Panc1 (cell line): ENCODE data around the gene FIBCD1. TPM values are rescaled to one million over a fixed set of nuclear protein-coding genes. Genes with fewer than 3 reads are reported as not detected.

ENCODE experiments used
- ATAC-seq: fragments of 200-7000 bp; cut with Tn5 transposase; 2 replicates; pipeline ENCODE4 v1.9.1; 2020; ENCODE audit warnings: mild to moderate bottlenecking, moderate library complexity
- BruUV-seq: library from RNA; stranded (reverse); fragments of 400-500 nt; replicated peaks from 2 replicates; lab custom pipeline; 2021; lab: Mats Ljungman, UMichigan
- CTCF ChIA-PET: fragments of 300-600 bp; sonication (Branson Sonifier 250); formaldehyde crosslinking; loops from one replicate; lab custom pipeline; 2022; ENCODE audit warnings: antibody characterized with exemption; lab: Charles Lee
- POLR2A ChIA-PET: fragments of 300-600 bp; sonication (Branson Sonifier 250); formaldehyde crosslinking; loops from one replicate; lab custom pipeline; 2022; ENCODE audit warnings: antibody characterized with exemption; lab: Charles Lee
- DNase-seq: peaks from one replicate; pipeline ENCODE4 v3.0.0-alpha.2; 2010; ENCODE audit warnings: low read depth, low spot score
- H3K27ac ChIP-seq: 2 replicates; pipeline ENCODE4 v1.5.1; 2011; ENCODE audit warnings: mild to moderate bottlenecking, low read length, inconsistent platforms
- H3K27me3 ChIP-seq: fragments of 200-500 bp; sonication (Bioruptor generic); 2 replicates; pipeline ENCODE4 v1.6.0; 2014; ENCODE audit warnings: low read length, inconsistent platforms; ENCODE audit not compliant: control insufficient read depth, insufficient read depth
- H3K36me3 ChIP-seq: fragments of 200-500 bp; sonication (Bioruptor generic); 2 replicates; pipeline ENCODE4 v1.5.1; 2014; ENCODE audit warnings: inconsistent platforms, mild to moderate bottlenecking, low read length, moderate library complexity; ENCODE audit not compliant: control insufficient read depth, insufficient read depth
- H3K4me1 ChIP-seq: 2 replicates; pipeline ENCODE4 v1.5.1; 2011; ENCODE audit warnings: inconsistent platforms, mild to moderate bottlenecking, low read length, moderate library complexity; ENCODE audit not compliant: control insufficient read depth, insufficient read depth
- H3K4me3 ChIP-seq, 2 experiments: 2 replicates each; pipeline ENCODE4 v1.5.1; 2011 to 2012; ENCODE audit warnings: low read depth in 2 of 2, low read length in 2 of 2, mild to moderate bottlenecking in 2 of 2, inconsistent platforms in 1 of 2, moderate library complexity in 1 of 2
- H3K9me3 ChIP-seq: fragments of 200-500 bp; sonication (Bioruptor generic); 2 replicates; pipeline ENCODE4 v1.5.1; 2014; ENCODE audit warnings: low read depth, mild to moderate bottlenecking, inconsistent platforms, low read length, moderate library complexity; ENCODE audit not compliant: control insufficient read depth, insufficient read depth
- CTCF ChIP-seq: fragments of 450-650 bp; IDR thresholded peaks from 2 replicates; pipeline ENCODE4 v1.5.1; 2017; ENCODE audit warnings: mild to moderate bottlenecking
- POLR2AphosphoS5 ChIP-seq: IDR thresholded peaks from 2 replicates; pipeline ENCODE4 v1.6.1; 2012; ENCODE audit warnings: mild to moderate bottlenecking, low read depth, low read length, moderate library complexity
- SIN3A ChIP-seq: IDR thresholded peaks from 2 replicates; pipeline ENCODE4 v1.6.1; 2012; ENCODE audit warnings: low read depth, mild to moderate bottlenecking, low read length, moderate library complexity, borderline replicate concordance; ENCODE audit not compliant: insufficient read depth
- TCF7L2 ChIP-seq: IDR thresholded peaks from 2 replicates; pipeline ENCODE4 v1.6.1; 2011; ENCODE audit warnings: mild to moderate bottlenecking, low read depth, low read length, inconsistent platforms
- in situ Hi-C: cut with HindIII; loops from 2 replicates; pipeline ENCODE4 v1.10.0; 2016; ENCODE audit warnings: low sequenced_read_pairs, low pct_unique_long_range_greater_than_20kb
- intact Hi-C: fragments of 100-400 bp; cut with micrococcal nuclease; formaldehyde crosslinking; loops from one replicate; pipeline ENCODE4 v1.10.0; 2022; ENCODE audit not compliant: unreplicated experiment
- total RNA-seq: library from RNA; stranded (reverse); gene quantifications from one replicate; pipeline ENCODE4 v1.2.1, GENCODE V29; 2021; ENCODE audit not compliant: unreplicated experiment
- TF ChIP-seq, protein P1 (sequence below), 2 experiments: IDR thresholded peaks; 2 replicates each; pipeline ENCODE4 v1.6.1; 2011 to 2012; ENCODE audit warnings: low read depth in 2 of 2, control low read depth in 1 of 2, low read length in 1 of 2, mild to moderate bottlenecking in 1 of 2, moderate library complexity in 1 of 2; ENCODE audit not compliant: insufficient read depth in 1 of 2

The FIBCD1 gene
- total RNA-seq, 1 experiment from 2014 or later: 16.3 TPM

DNA sequence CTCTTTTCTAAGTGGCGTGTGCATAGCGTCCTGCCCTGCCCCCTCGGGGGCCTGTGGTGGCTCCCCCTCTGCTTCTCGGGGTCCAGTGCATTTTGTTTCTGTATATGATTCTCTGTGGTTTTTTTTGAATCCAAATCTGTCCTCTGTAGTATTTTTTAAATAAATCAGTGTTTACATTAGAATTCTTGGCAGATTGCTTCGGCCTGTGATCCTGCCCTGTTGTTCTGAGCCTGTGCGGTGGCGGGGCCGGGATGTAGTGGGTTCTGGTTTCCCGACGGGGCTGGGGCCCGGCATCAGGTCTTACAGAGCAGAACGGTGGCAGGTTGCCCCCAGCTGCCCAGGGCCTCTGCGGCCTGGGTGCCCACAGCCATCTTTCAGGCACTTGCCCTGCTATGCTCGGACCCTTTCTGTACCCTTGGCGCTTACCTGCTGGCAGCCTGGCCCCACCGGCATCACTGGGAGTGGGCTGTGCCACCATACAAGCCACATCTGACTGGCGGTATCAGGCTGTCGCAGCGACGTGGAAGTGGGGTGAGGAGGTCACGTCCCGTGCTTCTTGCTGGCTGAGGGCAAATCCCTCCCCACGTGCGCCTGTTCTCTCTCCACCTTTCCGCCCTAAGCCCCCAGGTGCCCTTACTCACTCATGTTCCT lies 51.4 kb downstream of the FIBCD1 start:
- ChIA-PET CTCF (no interaction called here), POLR2A (no interaction called here)
- DNase-seq (no peak), ATAC-seq (no peak)
- Histone ChIP-seq H3K9me3 (no peaks in the 10 kb centered on the region), H3K4me1 (no peaks in the 10 kb centered on the region), H3K27ac (no peak overlapping the region), H3K4me3 (no peak overlapping the region), H3K36me3 (no peaks in the 10 kb centered on the region; the same call in 1 of the 2 replicates), H3K27me3 (no peaks in the 10 kb centered on the region)
- intact Hi-C loops (no loop called here), in situ Hi-C loops (no loop called here)
- TF ChIP-seq, protein P1, sequence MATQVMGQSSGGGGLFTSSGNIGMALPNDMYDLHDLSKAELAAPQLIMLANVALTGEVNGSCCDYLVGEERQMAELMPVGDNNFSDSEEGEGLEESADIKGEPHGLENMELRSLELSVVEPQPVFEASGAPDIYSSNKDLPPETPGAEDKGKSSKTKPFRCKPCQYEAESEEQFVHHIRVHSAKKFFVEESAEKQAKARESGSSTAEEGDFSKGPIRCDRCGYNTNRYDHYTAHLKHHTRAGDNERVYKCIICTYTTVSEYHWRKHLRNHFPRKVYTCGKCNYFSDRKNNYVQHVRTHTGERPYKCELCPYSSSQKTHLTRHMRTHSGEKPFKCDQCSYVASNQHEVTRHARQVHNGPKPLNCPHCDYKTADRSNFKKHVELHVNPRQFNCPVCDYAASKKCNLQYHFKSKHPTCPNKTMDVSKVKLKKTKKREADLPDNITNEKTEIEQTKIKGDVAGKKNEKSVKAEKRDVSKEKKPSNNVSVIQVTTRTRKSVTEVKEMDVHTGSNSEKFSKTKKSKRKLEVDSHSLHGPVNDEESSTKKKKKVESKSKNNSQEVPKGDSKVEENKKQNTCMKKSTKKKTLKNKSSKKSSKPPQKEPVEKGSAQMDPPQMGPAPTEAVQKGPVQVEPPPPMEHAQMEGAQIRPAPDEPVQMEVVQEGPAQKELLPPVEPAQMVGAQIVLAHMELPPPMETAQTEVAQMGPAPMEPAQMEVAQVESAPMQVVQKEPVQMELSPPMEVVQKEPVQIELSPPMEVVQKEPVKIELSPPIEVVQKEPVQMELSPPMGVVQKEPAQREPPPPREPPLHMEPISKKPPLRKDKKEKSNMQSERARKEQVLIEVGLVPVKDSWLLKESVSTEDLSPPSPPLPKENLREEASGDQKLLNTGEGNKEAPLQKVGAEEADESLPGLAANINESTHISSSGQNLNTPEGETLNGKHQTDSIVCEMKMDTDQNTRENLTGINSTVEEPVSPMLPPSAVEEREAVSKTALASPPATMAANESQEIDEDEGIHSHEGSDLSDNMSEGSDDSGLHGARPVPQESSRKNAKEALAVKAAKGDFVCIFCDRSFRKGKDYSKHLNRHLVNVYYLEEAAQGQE (IDR thresholded peaks at IDR 0.05; ENCODE audit: insufficient read depth in 1 of 2, low read depth in 2 of 2, low read length in 1 of 2): no peak
- no peak for TF ChIP-seq POLR2AphosphoS5
- no peak for TF ChIP-seq TCF7L2
- TF ChIP-seq SIN3A: no peak
- TF ChIP-seq CTCF: no peak
- no TSS peak for BruUV-seq

DNA sequence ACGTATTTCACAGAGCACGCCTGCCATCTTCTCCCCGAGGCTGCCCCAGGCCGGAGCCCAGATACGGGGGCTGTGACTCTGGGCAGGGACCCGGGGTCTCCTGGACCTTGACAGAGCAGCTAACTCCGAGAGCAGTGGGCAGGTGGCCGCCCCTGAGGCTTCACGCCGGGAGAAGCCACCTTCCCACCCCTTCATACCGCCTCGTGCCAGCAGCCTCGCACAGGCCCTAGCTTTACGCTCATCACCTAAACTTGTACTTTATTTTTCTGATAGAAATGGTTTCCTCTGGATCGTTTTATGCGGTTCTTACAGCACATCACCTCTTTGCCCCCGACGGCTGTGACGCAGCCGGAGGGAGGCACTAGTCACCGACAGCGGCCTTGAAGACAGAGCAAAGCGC lies 52.1 kb downstream of the FIBCD1 start:
- CTCF ChIA-PET: no interaction called here
- ATAC-seq: no peak

More for the DNA sequence above, 52.1 kb downstream of the FIBCD1 start:
- TF ChIP-seq TCF7L2 (no peak), CTCF (no peak), SIN3A (no peak), POLR2AphosphoS5 (no peak)
- TF ChIP-seq, protein P1 (IDR thresholded peaks at IDR 0.05; ENCODE audit: insufficient read depth in 1 of 2, low read depth in 2 of 2, low read length in 1 of 2): no peak
- POLR2A ChIA-PET: no interaction called here
- Histone ChIP-seq H3K9me3 (no peaks in the 10 kb centered on the region), H3K4me3 (no peak overlapping the region), H3K4me1 (no peaks in the 10 kb centered on the region), H3K27ac (no peak overlapping the region), H3K36me3 (no peaks in the 10 kb centered on the region; the same call in 1 of the 2 replicates), H3K27me3 (no peaks in the 10 kb centered on the region)
- no peak for DNase-seq
- in situ Hi-C loops: no loop called here
- BruUV-seq: no TSS peak
- intact Hi-C loops: no loop called here
